Spleen (tissue), 11 donors: ENCODE measurements around the gene TIRAP. TPM values are rescaled to one million over a fixed set of nuclear protein-coding genes. Genes with fewer than 3 reads are reported as not detected.

Experiments used
- DNase-seq: peaks from one replicate; pipeline ENCODE4 v3.0.0-alpha.2; 2020
- H3K27ac ChIP-seq, 8 donors: fragments of 200-600 bp; sonication (generic) in 7 of 8; 1 replicate in 4 of 8; 2 replicates in 4 of 8; pipeline versions ENCODE4 v1.5.0 to v1.8.0; 2016 to 2021; ENCODE audit warnings: inconsistent platforms in 4 of 8, mild to moderate bottlenecking in 4 of 8, moderate library complexity in 1 of 8
- H3K27me3 ChIP-seq, 7 donors: fragments of 200-600 bp; sonication (generic) in 6 of 7; replicated peaks in 1 of 7; 1 replicate in 4 of 7; 2 replicates in 3 of 7; pipeline versions ENCODE4 v1.5.0 to v1.8.0; 2016 to 2021; ENCODE audit warnings: inconsistent platforms in 3 of 7, mild to moderate bottlenecking in 1 of 7
- H3K36me3 ChIP-seq, 6 donors: fragments of 200-600 bp; sonication (generic) in 5 of 6; 1 replicate in 4 of 6; 2 replicates in 2 of 6; pipeline versions ENCODE4 v1.5.0 to v1.8.0; 2016 to 2021; ENCODE audit warnings: inconsistent platforms in 2 of 6
- H3K4me1 ChIP-seq, 6 donors: fragments of 200-600 bp; sonication (generic) in 5 of 6; 1 replicate in 3 of 6; 2 replicates in 3 of 6; pipeline versions ENCODE4 v1.5.0 to v1.8.0; 2016 to 2021; ENCODE audit warnings: inconsistent platforms in 3 of 6
- H3K4me3 ChIP-seq, 8 donors: fragments of 200-600 bp; sonication (generic) in 7 of 8; 1 replicate in 4 of 8; 2 replicates in 4 of 8; pipeline versions ENCODE4 v1.5.0 to v1.8.0; 2016 to 2021; ENCODE audit warnings: inconsistent platforms in 4 of 8, mild to moderate bottlenecking in 4 of 8, moderate library complexity in 2 of 8
- H3K9me3 ChIP-seq, 8 donors: fragments of 200-600 bp; sonication (generic) in 7 of 8; 1 replicate in 4 of 8; 2 replicates in 4 of 8; pipeline versions ENCODE4 v1.5.0 to v1.8.0; 2016 to 2021; ENCODE audit warnings: inconsistent platforms in 4 of 8
- POLR2A ChIP-seq, 3 donors: fragments of 450-650 bp; IDR thresholded peaks; one replicate each; pipeline ENCODE4 v1.5.1; 2017; ENCODE audit warnings: antibody characterized with exemption in 3 of 3, mild to moderate bottlenecking in 1 of 3
- POLR2AphosphoS5 ChIP-seq, 3 donors: sonication (generic); formaldehyde crosslinking; IDR thresholded peaks; one replicate each; pipeline ENCODE4 v1.5.1; 2017; ENCODE audit warnings: antibody characterized with exemption in 3 of 3
- WGBS, 5 donors: extraction: QIAGEN DNeasy Blood & Tissue Kit in 3 of 5; methylation state at CpG; one replicate each; pipeline versions ENCODE4 v1.1.5 to v1.1.7; 2013 to 2018; 5-methylcytosine and 5-hydroxymethylcytosine counted together
- intact Hi-C: fragments of 100-400 bp; cut with DNase I; formaldehyde crosslinking; loops from one replicate; pipeline ENCODE4 v1.15.0; 2023; ENCODE audit warnings: low total_unique reads
- polyA plus RNA-seq, 3 donors: library from polyadenylated mRNA; stranded (reverse); fragments of 200-250 nt; gene quantifications; one replicate each; pipeline ENCODE4 v1.2.1, GENCODE V29; 2013
- total RNA-seq, 7 donors: library from RNA; depleted of rRNA in 3 of 7; stranded (reverse); fragments of >200 nt in 3 of 7; fragmentation: NEBNext Ultra II Directional in 4 of 7; extraction: Animal tissue kit (Norgen Biotek cat#: 25700) in 4 of 7; gene quantifications; one replicate each; pipeline versions ENCODE4 v1.1.0 to v1.2.1, GENCODE V29; 2016 to 2021
- TF ChIP-seq, protein P1 (sequence below), 11 experiments: fragments of 200-600 bp in 7 of 11; fragments of 450-650 bp in 4 of 11; sonication (generic) in 4 of 11; IDR thresholded peaks in 8 of 11; conservative IDR thresholded peaks in 3 of 11; 1 replicate in 7 of 11; 2 replicates in 4 of 11; pipeline versions ENCODE4 v1.4.0 to v1.8.0; 2016 to 2021; ENCODE audit warnings: antibody characterized with exemption in 11 of 11, inconsistent platforms in 4 of 11, mild to moderate bottlenecking in 1 of 11
- donor health status: healthy with polysubstance abuse.
- donor health status: DM: no; HTN: no; CAD: no; lungs with moderate emphysema.
- donor health status: DM: no; HTN: no; CAD: no.
- donor health status: Bipolar disorder and iron deficiency.
- donor health status: healthy.
- donor health status: DM: no; HTN: no; CAD: no.
- donor health status: DM: yes; HTN: yes; CAD: no.

The TIRAP gene
- total and polyA plus RNA-seq, 10 donors: 2.6 to 23.5 (median 17.1) TPM

DNA sequence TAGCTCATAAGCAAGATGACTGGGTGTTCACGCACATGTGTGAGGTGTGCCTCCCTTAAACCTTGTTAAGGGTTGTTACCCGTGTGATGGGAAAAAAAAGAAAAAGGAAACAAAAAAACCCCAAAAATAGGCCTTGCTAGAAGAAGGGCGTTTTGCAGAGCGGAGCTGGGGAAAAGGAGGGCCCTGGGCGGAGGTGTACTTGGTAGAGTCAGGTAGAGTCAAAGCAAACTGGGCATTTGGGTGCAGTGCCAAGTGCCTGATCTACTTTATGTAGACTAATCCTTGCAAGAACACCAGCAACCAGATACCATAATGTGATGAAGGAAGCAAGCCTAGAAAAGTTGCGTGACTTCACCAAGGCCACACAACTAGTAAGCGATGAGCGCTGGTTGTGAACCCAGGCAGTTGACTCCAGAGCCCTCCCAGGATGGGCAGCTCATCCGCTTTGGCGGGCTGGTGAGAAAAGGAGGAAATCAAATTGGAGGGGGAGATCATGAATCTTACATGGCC, 1.2 kb upstream of the TIRAP start:
- Histone ChIP-seq H3K27ac (peak overlapping the region in 7 of 8 donors; percentile 95 to 99 (median 97)), H3K9me3 (no peaks in the 10 kb centered on the region), H3K4me3 (peak overlapping the region in 5 of 8 donors; percentile 62 to 91 (median 70)), H3K36me3 (peaks cover 0 to 19% (median 9%) of the 10 kb centered on the region in 6 donors), H3K4me1 (peaks cover 25 to 66% (median 50%) of the 10 kb centered on the region in 6 donors), H3K27me3 (no peaks in the 10 kb centered on the region)
- no peak for TF ChIP-seq POLR2A (IDR thresholded peaks at IDR 0.05)
- intact Hi-C loops: no loop called here
- WGBS, 5 donors: 67 to 84% (median 75%) methylated on average over 9 to 10 of the region's 10 CpGs
- no peak for DNase-seq

DNA sequence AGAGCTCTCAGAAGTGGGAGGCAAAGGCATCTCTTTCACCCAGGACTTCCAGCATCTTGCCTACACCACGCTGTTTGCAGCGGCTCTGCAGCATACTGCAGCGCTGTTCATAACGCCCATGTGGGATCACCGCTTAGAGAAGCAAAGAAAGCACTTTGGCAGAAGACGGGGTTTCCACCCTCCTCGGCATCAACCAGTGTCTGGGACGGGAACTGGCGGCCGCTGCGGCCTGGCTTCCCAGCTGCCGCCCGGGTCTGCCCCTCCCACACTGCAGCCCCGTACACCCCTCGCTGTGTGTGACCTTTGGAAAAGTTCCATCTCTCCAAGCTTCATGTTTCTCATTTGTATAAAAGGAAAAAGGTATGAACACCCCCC, 545 bp upstream of the TIRAP start:
- intact Hi-C loops: no loop called here
- 1 to 3% (median 2%) methylated on average over 15 of the region's 15 CpGs for WGBS, 5 donors
- peak overlapping the region; percentile 54 to 91 (median 66) for H3K4me3 ChIP-seq
- H3K27me3 ChIP-seq: no peaks in the 10 kb centered on the region
- peak overlapping the region; percentile 87 to 99 (median 96) for H3K27ac ChIP-seq
- peaks cover 0 to 19% (median 3%) of the 10 kb centered on the region in 6 donors for H3K36me3 ChIP-seq
- TF ChIP-seq, protein P1, sequence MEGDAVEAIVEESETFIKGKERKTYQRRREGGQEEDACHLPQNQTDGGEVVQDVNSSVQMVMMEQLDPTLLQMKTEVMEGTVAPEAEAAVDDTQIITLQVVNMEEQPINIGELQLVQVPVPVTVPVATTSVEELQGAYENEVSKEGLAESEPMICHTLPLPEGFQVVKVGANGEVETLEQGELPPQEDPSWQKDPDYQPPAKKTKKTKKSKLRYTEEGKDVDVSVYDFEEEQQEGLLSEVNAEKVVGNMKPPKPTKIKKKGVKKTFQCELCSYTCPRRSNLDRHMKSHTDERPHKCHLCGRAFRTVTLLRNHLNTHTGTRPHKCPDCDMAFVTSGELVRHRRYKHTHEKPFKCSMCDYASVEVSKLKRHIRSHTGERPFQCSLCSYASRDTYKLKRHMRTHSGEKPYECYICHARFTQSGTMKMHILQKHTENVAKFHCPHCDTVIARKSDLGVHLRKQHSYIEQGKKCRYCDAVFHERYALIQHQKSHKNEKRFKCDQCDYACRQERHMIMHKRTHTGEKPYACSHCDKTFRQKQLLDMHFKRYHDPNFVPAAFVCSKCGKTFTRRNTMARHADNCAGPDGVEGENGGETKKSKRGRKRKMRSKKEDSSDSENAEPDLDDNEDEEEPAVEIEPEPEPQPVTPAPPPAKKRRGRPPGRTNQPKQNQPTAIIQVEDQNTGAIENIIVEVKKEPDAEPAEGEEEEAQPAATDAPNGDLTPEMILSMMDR (IDR thresholded peaks at IDR 0.05 in 8 of 11, conservative IDR thresholded peaks at IDR 0.05 in 3 of 11): no peak
- no peak for TF ChIP-seq POLR2A (IDR thresholded peaks at IDR 0.05)
- no peak for TF ChIP-seq POLR2AphosphoS5 (IDR thresholded peaks at IDR 0.05)
- peak; percentile 85 for DNase-seq
- H3K9me3 ChIP-seq: no peaks in the 10 kb centered on the region
- H3K4me1 ChIP-seq: peaks cover 25 to 66% (median 50%) of the 10 kb centered on the region in 6 donors

DNA sequence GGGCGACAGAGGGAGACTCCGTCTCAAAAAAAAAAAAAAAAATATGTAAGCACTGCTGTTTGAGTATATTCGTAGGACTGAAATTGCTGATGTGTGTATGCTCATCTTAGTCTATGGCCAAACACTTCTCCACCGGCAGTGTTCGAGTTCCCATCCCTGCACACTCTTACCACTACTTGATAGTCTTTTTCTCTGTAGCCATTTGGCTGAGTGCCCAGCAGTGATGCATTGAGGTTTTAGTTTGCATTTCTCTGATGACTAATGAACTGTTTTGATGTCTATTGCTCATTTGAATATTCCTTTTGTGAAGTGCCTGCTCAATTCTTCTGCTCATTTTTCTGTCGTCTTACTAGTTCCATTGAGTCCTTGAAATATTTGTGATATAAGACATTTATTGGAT, 1.9 kb downstream of the TIRAP start:
- peaks cover 0 to 35% (median 11%) of the 10 kb centered on the region in 6 donors for H3K36me3 ChIP-seq
- TF ChIP-seq POLR2AphosphoS5 (IDR thresholded peaks at IDR 0.05) (no peak), POLR2A (IDR thresholded peaks at IDR 0.05) (no peak)
- TF ChIP-seq, protein P1 (IDR thresholded peaks at IDR 0.05 in 8 of 11, conservative IDR thresholded peaks at IDR 0.05 in 3 of 11): no peak
- H3K9me3 ChIP-seq: no peaks in the 10 kb centered on the region
- peak overlapping the region in 1 of 8 donors; percentile 91 for H3K4me3 ChIP-seq
- intact Hi-C loops: no loop called here
- DNase-seq: no peak
- H3K27ac ChIP-seq: peak overlapping the region in 3 of 8 donors; percentile 4 to 99 (median 99)
- H3K27me3 ChIP-seq: no peaks in the 10 kb centered on the region
- 49 to 67% (median 56%) methylated on average over 6 of the region's 6 CpGs for WGBS, 5 donors
- H3K4me1 ChIP-seq: peaks cover 25 to 63% (median 50%) of the 10 kb centered on the region in 6 donors

DNA sequence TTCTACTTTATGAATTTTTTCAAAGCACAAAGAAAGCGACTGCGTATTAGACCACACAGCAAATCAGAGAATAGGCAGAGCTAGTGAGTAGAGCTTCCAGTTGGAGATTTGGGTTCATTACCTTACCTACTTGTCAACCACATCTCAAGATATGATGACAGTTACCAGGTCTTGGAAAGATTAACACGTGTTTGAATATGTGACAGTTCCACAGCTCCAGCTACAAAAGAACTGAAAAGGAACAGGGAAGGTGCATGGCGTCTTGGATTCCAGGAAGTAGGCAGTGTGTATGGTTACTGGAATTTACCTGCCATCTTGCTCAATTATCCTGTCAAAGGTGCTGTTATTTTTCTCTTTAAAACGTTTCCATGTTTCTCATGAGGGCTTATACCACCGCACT, 5.3 kb downstream of the TIRAP start:
- WGBS, 5 donors: 81 to 87% (median 84%) methylated on average over 6 of the region's 6 CpGs
- no peak overlapping the region for H3K27ac ChIP-seq
- H3K4me1 ChIP-seq: peaks cover 7 to 33% (median 23%) of the 10 kb centered on the region in 6 donors
- peaks cover 0 to 68% (median 43%) of the 10 kb centered on the region in 6 donors for H3K36me3 ChIP-seq
- no peaks in the 10 kb centered on the region for H3K9me3 ChIP-seq
- no peak overlapping the region for H3K4me3 ChIP-seq
- DNase-seq: no peak
- TF ChIP-seq POLR2A (IDR thresholded peaks at IDR 0.05) (no peak), POLR2AphosphoS5 (IDR thresholded peaks at IDR 0.05) (no peak)
- TF ChIP-seq, protein P1 (IDR thresholded peaks at IDR 0.05 in 8 of 11, conservative IDR thresholded peaks at IDR 0.05 in 3 of 11): no peak
- no peaks in the 10 kb centered on the region for H3K27me3 ChIP-seq
- intact Hi-C loops: no loop called here
